22Rv1 (cell line): ENCODE measurements around the gene HNRNPL.
A peak's percentile ranks its signal among the peaks of the same experiment; 100 is the strongest.

Experiments
- H3K27ac ChIP-seq: fragments of 450-650 bp; 2 replicates; pipeline ENCODE4 v1.5.1; 2017
- CTCF ChIP-seq: fragments of 450-650 bp; IDR thresholded peaks from 2 replicates; pipeline ENCODE4 v1.5.1; 2017; ENCODE audit warnings: mild to moderate bottlenecking
- ZFX ChIP-seq: fragments of 450-650 bp; IDR thresholded peaks from 2 replicates; pipeline ENCODE4 v1.6.1; 2017; ENCODE audit warnings: antibody characterized with exemption, borderline replicate concordance

HNRNPL gene

GRCh38 chr19:38837656-38838121 lies 12.1 kb downstream of the HNRNPL start:
- no peak for TF ChIP-seq ZFX
- peak overlapping the region; percentile 100 for H3K27ac ChIP-seq

DNA sequence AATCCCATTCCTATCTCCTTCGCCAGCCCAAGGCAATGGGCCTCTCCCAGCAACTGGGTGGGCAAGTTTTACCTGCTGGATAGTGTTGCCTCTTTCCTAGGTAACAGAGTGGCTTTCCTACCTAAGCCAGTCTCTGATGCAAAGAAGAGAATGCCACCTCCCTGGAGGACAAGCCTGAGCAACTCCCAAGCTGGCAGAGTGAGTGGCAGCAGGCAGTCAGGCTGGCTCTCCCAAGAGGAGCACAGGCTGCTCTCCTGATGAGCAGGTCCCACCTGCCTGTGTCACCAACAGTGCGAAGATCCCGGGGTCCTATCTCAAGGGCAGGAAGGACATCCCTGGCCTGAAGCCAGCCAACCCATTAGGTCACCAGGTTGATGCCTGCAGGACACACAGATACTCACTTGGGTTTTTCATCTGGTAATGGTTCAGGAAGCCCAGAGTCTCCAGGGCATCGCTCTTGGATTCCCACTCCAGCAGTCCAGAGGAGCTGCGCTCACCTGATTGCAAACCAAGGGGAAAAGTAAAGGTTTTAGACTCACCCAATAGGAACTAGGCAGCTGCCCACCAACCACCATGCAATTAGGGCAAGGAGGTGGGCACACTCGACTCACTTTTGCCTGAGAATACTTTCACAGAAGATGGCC lies 12.7 kb downstream of the HNRNPL start:
- TF ChIP-seq CTCF (no peak), ZFX (no peak)
- peak overlapping the region; percentile 100 for H3K27ac ChIP-seq

- TF ChIP-seq CTCF = no peak
- no peak for TF ChIP-seq ZFX
- H3K27ac ChIP-seq = peak overlapping the region; percentile 100
Observed at GRCh38 chr19:38836159-38836982, 13.4 kb downstream of the HNRNPL start.

GRCh38 chr19:38834590-38834989 lies 15.2 kb downstream of the HNRNPL start:
- TF ChIP-seq ZFX (no peak), CTCF (no peak)
- H3K27ac ChIP-seq = peak overlapping the region; percentile 100

DNA sequence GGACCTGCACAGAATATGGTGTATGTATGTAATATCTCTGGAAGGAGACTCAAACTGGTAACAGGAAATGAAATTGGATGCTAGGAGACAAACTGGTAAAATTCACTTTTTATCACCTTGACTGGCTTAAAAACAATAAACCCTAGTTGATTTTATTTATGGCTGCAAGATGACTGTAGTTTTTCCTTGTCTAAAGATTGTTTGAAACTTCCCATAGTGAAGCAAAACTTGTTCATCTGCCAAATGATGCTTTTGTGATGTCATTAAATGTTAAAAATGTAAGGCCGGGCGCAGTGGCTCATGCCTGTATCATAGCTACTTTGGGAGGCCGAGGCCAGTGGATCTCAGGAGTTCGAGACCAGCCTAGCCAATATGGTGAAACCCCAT lies 15.7 kb downstream of the HNRNPL start:
- TF ChIP-seq CTCF (no peak), ZFX (no peak)
- H3K27ac ChIP-seq = peak overlapping the region; percentile 100

DNA sequence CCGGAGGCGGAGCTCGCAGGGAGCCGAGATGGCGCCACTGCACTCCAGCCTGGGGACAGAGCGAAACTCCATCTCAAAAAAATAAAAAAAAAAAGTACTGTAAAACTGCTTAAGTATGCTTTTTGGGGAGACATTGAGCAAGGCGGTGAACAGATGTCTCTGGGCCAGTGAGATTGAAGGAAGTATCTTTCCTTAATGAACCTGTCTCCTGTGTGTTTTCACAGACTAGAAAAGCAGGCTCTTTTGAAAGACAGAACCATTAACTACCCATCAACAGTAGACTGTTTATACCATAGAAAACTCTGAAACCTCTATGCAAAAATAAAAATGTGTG lies 16.7 kb downstream of the HNRNPL start:
- TF ChIP-seq ZFX = no peak
- no peak for TF ChIP-seq CTCF
- peak overlapping the region; percentile 100 for H3K27ac ChIP-seq

- peak overlapping the region; percentile 100 for H3K27ac ChIP-seq
Observed at GRCh38 chr19:38831142-38831605, 18.6 kb downstream of the HNRNPL start.

More at GRCh38 chr19:38831142-38831605, 18.6 kb downstream of the HNRNPL start:
- TF ChIP-seq ZFX (no peak), CTCF (no peak)
